OCI-LY7 (cell line): ENCODE data around the gene EEF2K. TPM values are rescaled to one million over a fixed set of nuclear protein-coding genes. Genes with fewer than 3 reads are reported as not detected.
A peak's percentile ranks its signal among the peaks of the same experiment; 100 is the strongest.

Experiments
- BruUV-seq: library from RNA; stranded (reverse); fragments of 400-500 nt; replicated peaks from 2 replicates; lab custom pipeline; 2021; lab: Mats Ljungman, UMichigan
- CTCF ChIA-PET: fragments of 300-600 bp; sonication (Branson Sonifier 250); formaldehyde crosslinking; loops from one replicate; lab custom pipeline; 2022; ENCODE audit warnings: antibody characterized with exemption; ENCODE audit not compliant: unreplicated experiment; lab: Charles Lee
- POLR2A ChIA-PET: fragments of 300-600 bp; sonication (Branson Sonifier 250); formaldehyde crosslinking; loops from one replicate; lab custom pipeline; 2022; ENCODE audit warnings: antibody characterized with exemption; lab: Charles Lee
- DNase-seq: peaks from one replicate; pipeline ENCODE4 v3.0.0-alpha.2; 2015; ENCODE audit warnings: low spot score
- H2AFZ ChIP-seq: fragments of 200-600 bp; sonication (generic), shearing (Covaris generic); 2 replicates; pipeline ENCODE4 v1.6.1; 2014; ENCODE audit warnings: mild to moderate bottlenecking, antibody characterized with exemption, low read length, moderate library complexity
- H3K27ac ChIP-seq: fragments of 200-600 bp; sonication (generic); 2 replicates; pipeline ENCODE4 v1.5.1; 2014; ENCODE audit warnings: mixed run types, low read depth, mild to moderate bottlenecking, moderate library complexity, low read length, inconsistent platforms; ENCODE audit not compliant: poor library complexity, severe bottlenecking
- H3K36me3 ChIP-seq: fragments of 200-600 bp; sonication (generic); 2 replicates; pipeline ENCODE4 v1.6.1; 2014; ENCODE audit warnings: mild to moderate bottlenecking, antibody characterized with exemption, low read length, moderate library complexity, mixed read lengths; ENCODE audit not compliant: insufficient read depth
- H3K4me1 ChIP-seq: fragments of 200-600 bp; sonication (generic); 2 replicates; pipeline ENCODE4 v1.5.1; 2014; ENCODE audit warnings: mild to moderate bottlenecking, low read length; ENCODE audit not compliant: insufficient read depth, poor library complexity, severe bottlenecking
- H3K4me2 ChIP-seq: fragments of 200-600 bp; sonication (generic); 2 replicates; pipeline ENCODE4 v1.6.1; 2014; ENCODE audit warnings: mild to moderate bottlenecking, low read length
- H3K4me3 ChIP-seq: fragments of 200-600 bp; sonication (generic); 2 replicates; pipeline ENCODE4 v1.5.1; 2014; ENCODE audit warnings: mild to moderate bottlenecking, low read depth, low read length; ENCODE audit not compliant: poor library complexity, severe bottlenecking
- H3K79me2 ChIP-seq: fragments of 200-600 bp; sonication (generic); 2 replicates; pipeline ENCODE4 v1.6.1; 2016; ENCODE audit warnings: low read depth, mild to moderate bottlenecking, low read length, moderate library complexity, mixed read lengths; ENCODE audit not compliant: insufficient read depth
- H3K9me2 ChIP-seq: fragments of 200-600 bp; sonication (generic); 2 replicates; pipeline ENCODE4 v1.6.1; 2016; ENCODE audit warnings: mild to moderate bottlenecking, low read length, mixed read lengths; ENCODE audit not compliant: insufficient read depth
- H3K9me3 ChIP-seq: fragments of 200-600 bp; sonication (generic); 2 replicates; pipeline ENCODE4 v1.6.1; 2014; ENCODE audit warnings: mild to moderate bottlenecking, mixed run types, low read length, mixed read lengths
- H4K20me1 ChIP-seq: fragments of 200-600 bp; sonication (generic); 2 replicates; pipeline ENCODE4 v1.6.1; 2014; ENCODE audit warnings: mild to moderate bottlenecking, antibody characterized with exemption, low read length, moderate library complexity, mixed read lengths; ENCODE audit not compliant: insufficient read depth
- CTCF ChIP-seq: fragments of 200-600 bp; sonication (generic); conservative IDR thresholded peaks from 2 replicates; pipeline ENCODE4 v1.5.1; 2014; ENCODE audit warnings: mild to moderate bottlenecking, antibody characterized with exemption, low read length, moderate library complexity, mixed read lengths
- EZH2phosphoT487 ChIP-seq: fragments of 200-600 bp; sonication (generic); IDR thresholded peaks from 2 replicates; pipeline ENCODE4 v1.6.1; 2018; ENCODE audit warnings: low read depth, borderline replicate concordance, mild to moderate bottlenecking, mixed run types, antibody characterized with exemption, low read length, moderate library complexity, mixed read lengths
- intact Hi-C: fragments of 100-400 bp; cut with micrococcal nuclease; formaldehyde crosslinking; loops from one replicate; pipeline ENCODE4 v1.10.0; 2022; ENCODE audit not compliant: unreplicated experiment
- total RNA-seq, 2 experiments: library from RNA; depleted of rRNA in 1 of 2; stranded (reverse); fragments of >200 nt in 1 of 2; shearing (Covaris generic) in 1 of 2; gene quantifications; 2 replicates each; pipeline ENCODE4 v1.2.3, GENCODE V29; 2014 to 2022

EEF2K gene
- total RNA-seq, 2 experiments from 2014 or later, result 23.8 to 42.3 TPM

- no TSS peak for BruUV-seq
- intact Hi-C loops, result no loop called here
- CTCF ChIA-PET, result no interaction called here
- no peak overlapping the region for H3K4me3 ChIP-seq
- DNase-seq, result no peak
- no peak for TF ChIP-seq EZH2phosphoT487
- no peak for TF ChIP-seq CTCF
- H3K79me2 ChIP-seq, result peaks cover 8% of the 10 kb centered on the region
- H3K4me1 ChIP-seq, result peaks cover 40% of the 10 kb centered on the region
- no peaks in the 10 kb centered on the region; the same call in 1 of the 2 replicates for H3K9me3 ChIP-seq
- no peaks in the 10 kb centered on the region for H4K20me1 ChIP-seq
- no peak overlapping the region for H2AFZ ChIP-seq
- H3K36me3 ChIP-seq, result no peaks in the 10 kb centered on the region
- H3K9me2 ChIP-seq, result no peaks in the 10 kb centered on the region
- H3K4me2 ChIP-seq, result no peak overlapping the region
- no peak overlapping the region for H3K27ac ChIP-seq
- POLR2A ChIA-PET, result no interaction called here
Measured at GRCh38 chr16:22202261-22202637, 3.8 kb upstream of the EEF2K start.

GRCh38 chr16:22203091-22203490 lies 3.0 kb upstream of the EEF2K start:
- intact Hi-C loops, result no loop called here
- ChIA-PET CTCF (no interaction called here), POLR2A (no interaction called here)
- no peak for TF ChIP-seq CTCF
- TF ChIP-seq EZH2phosphoT487, result no peak
- H2AFZ ChIP-seq, result no peak overlapping the region
- no peaks in the 10 kb centered on the region for H4K20me1 ChIP-seq
- no peak overlapping the region for H3K27ac ChIP-seq
- H3K79me2 ChIP-seq, result peaks cover 17% of the 10 kb centered on the region
- peaks cover 47% of the 10 kb centered on the region for H3K4me1 ChIP-seq
- no peaks in the 10 kb centered on the region; the same call in 1 of the 2 replicates for H3K36me3 ChIP-seq
- no TSS peak for BruUV-seq
- DNase-seq, result no peak
- H3K9me2 ChIP-seq, result no peaks in the 10 kb centered on the region
- no peak overlapping the region for H3K4me2 ChIP-seq
- H3K9me3 ChIP-seq, result no peaks in the 10 kb centered on the region; the same call in 1 of the 2 replicates
- H3K4me3 ChIP-seq, result no peak overlapping the region

- ChIA-PET CTCF (interaction anchor here (0.6 kb wide), 1 partner anchor 171 kb away, joined by 4 read pairs; no protein-coding TSS in a partner anchor), POLR2A (interaction anchor here (0.7 kb wide), 1 partner anchor 343 kb away, joined by 3 read pairs; no protein-coding TSS in a partner anchor)
- H3K27ac ChIP-seq, result no peak overlapping the region
- TF ChIP-seq CTCF (no peak), EZH2phosphoT487 (no peak)
- H3K4me2 ChIP-seq, result no peak overlapping the region
- peaks cover 51% of the 10 kb centered on the region for H3K4me1 ChIP-seq
- peak overlapping the region; percentile 23; the same call in 1 of the 2 replicates for H2AFZ ChIP-seq
- H3K36me3 ChIP-seq, result no peaks in the 10 kb centered on the region; the same call in 1 of the 2 replicates
- H3K79me2 ChIP-seq, result peaks cover 28% of the 10 kb centered on the region
- DNase-seq, result no peak
- intact Hi-C loops, result no loop called here
- BruUV-seq, result no TSS peak
- no peak overlapping the region for H3K4me3 ChIP-seq
- no peaks in the 10 kb centered on the region for H4K20me1 ChIP-seq
- no peaks in the 10 kb centered on the region; the same call in 1 of the 2 replicates for H3K9me3 ChIP-seq
- H3K9me2 ChIP-seq, result no peaks in the 10 kb centered on the region
Measured at GRCh38 chr16:22204091-22204655, 1.9 kb upstream of the EEF2K start.
